Measurements from ENCODE around the gene EOLA2.
"Not testable (repeated sequence)": the region's sequence is repeated elsewhere in the genome, so short reads cannot be mapped to it uniquely, and the experiment has no call there.

The EOLA2 gene

DNA sequence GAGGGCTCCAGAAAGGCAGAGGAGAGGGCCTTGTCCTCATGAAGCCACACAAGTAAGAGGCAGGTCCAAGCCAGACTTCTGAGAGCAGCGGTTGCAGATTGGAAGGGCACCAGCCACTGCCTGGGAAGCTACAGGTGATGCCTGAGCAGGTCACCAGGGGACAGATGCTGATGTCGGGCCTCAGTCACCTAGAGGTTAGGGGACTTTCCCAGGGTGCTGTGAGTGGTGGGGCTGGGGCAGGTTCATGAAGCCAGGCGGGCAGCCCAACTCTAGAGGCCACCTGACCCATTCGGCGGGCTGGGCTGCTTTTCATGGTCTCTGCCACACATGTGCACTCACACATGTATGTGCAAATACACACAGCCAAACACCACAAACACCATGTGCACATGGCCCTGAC lies 5.3 kb downstream of the EOLA2 start:
- not testable (repeated sequence) for DNase-seq

- not testable (repeated sequence) for DNase-seq
Measured at GRCh38 chrX:149932150-149932549, 6.1 kb downstream of the EOLA2 start.

DNA sequence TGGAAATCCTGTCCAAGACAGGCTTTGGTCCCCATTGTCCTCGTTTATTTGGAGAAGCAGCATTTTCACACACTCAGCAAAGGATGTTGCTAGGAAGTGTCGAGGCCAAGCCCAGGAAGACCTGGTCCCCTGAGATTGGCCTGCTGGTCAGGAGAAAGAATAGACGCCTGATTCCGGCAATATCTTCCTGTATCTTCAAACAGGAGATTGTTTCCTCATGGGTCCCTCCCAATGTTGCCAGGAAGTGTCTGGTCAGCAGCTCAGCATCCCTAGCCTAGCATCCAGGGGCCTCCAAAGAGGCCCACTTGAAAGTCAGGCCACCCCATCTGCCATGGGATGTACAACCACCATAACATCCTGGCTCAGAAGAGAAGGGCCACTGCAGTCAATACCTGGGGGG lies 6.9 kb downstream of the EOLA2 start:
- not testable (repeated sequence) for DNase-seq

GRCh38 chrX:149929400-149929799 lies 8.9 kb downstream of the EOLA2 start, which contains the start of gene HSFX4:
Gene HSFX4 (plus strand): TSS chrX:149929573. CDS start chrX:149929645, 72 bp downstream.
- not testable (repeated sequence) for DNase-seq

DNA sequence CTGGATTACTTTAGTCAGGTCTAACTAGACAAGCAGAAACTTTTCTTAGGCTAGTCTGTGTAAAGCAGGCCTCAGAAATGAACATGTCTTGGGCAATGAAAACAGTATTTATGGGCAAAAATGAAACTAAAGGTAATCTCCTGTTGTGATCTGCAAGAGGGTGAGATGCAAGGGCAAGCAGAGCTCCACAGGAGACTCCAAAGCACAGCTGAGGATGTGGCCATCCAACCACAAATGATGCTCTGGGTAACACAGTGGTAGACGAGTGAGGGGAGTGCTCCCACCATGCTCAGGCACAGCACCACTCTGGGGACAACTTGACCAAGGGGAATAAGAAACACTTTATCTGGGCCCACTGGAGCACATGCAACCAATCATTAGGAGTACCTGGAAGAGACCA lies 9.7 kb downstream of the EOLA2 start:
- DNase-seq, result not testable (repeated sequence)

DNA sequence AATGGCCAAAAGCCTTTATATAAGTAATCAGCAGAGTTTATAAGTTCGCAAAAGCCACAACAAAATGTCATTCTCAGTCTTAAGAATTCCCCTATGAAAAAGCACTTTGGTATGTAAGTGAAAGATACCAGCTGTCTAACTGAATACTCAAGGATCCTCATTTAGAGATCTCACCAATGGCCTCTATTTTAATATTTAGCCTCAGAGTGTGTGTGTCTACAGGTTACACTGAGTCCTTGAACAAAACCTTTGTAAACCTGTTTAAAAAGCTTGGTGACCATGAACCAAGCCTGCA lies 10.4 kb downstream of the EOLA2 start:
- DNase-seq, result not testable (repeated sequence)

- not testable (repeated sequence) for DNase-seq
Measured at GRCh38 chrX:149927245-149927963, 10.9 kb downstream of the EOLA2 start.

- DNase-seq, result not testable (repeated sequence)
Measured at GRCh38 chrX:149924434-149924833, 13.9 kb downstream of the EOLA2 start.

GRCh38 chrX:149923836-149924235 lies 14.5 kb downstream of the EOLA2 start:
- not testable (repeated sequence) for DNase-seq

GRCh38 chrX:149916745-149917392 lies 21.4 kb downstream of the EOLA2 start:
- no peak for DNase-seq

DNA sequence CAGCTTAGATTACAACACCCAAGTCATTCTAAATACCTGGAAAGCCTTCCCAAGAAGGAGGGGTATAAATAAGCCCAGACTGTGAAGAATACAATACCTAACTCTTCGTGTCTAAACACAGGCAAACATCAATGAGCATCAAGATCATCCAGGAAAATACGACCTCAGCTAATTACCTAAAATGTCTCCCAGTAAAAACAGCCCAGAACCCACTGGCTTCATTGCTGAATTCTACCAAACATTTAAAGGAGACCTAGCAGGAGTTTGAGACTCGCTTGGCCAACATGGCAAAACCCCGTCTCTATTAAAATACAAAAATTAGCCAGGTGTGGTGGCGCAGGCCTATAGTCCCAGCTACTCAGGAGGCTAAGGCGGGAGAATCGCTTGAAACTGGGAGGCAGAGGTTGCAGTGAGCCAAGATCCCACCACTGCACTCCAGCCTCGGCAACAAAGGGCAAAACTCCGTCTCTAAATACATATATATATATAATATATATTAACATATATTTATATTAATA lies 28.1 kb downstream of the EOLA2 start:
- DNase-seq, result no peak

GRCh38 chrX:149909324-149910177 lies 28.7 kb downstream of the EOLA2 start:
- DNase-seq, result no peak

DNA sequence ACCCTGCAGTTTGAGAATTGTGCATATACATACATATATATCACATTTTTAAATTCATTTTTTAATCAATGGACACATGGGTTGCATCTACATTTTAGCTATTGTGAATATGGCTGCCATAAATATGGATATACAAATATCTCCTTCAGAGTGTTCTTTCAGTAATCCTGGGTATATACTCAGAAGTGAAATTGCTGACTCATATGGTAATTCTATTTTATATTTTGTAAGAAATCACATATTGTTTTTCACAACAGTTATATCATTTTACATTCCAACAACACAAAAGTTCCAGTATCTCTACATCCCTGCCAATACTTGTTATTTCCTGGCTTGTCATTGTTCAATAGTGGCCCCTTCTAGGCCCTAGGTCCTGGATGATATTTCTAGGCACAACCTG lies 29.6 kb downstream of the EOLA2 start:
- no peak for DNase-seq

GRCh38 chrX:149908308-149908707 lies 30.0 kb downstream of the EOLA2 start:
- no peak for DNase-seq

DNA sequence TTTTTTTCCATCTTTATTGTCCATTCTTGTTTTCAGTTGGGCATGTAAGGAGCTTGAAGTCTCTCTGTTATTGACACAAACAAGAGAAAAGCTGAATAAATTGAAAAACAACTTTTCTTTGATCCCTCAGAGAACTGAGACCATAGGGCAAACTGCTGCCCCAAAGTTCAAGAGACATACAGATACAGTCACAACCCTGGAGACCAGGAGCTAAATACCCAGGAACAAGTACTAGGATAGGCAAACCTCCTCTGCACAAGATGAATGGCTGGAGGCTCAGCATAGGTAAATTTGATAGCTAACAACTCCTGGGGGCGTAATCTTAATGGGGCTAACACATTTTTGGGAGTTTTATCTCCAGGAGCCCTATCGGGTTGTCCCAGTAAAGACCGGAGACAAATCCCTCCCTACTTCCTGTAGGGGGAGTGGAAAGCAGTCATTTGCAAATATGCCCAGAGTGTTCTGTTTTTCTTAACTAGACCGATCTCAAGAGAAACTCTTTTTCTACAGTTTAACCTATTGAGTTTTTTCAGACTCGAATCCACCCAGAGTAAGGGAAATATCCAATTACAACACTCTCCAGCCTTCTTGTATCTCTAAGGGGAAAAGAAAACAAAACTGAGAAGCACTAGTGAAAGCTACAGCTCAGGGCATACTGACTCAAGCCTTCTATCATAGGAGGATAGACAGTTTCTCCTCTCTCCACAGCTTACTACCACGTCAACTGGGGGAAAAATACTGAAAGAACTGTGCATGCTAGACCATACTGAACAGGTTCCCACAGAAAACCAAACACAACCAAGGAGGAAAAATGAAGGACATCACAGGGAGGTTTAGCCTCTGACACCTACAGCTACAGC lies 34.2 kb downstream of the EOLA2 start:
- peak; percentile 1 for DNase-seq

GRCh38 chrX:149898554-149898953 lies 39.7 kb downstream of the EOLA2 start:
- DNase-seq, result no peak

DNA sequence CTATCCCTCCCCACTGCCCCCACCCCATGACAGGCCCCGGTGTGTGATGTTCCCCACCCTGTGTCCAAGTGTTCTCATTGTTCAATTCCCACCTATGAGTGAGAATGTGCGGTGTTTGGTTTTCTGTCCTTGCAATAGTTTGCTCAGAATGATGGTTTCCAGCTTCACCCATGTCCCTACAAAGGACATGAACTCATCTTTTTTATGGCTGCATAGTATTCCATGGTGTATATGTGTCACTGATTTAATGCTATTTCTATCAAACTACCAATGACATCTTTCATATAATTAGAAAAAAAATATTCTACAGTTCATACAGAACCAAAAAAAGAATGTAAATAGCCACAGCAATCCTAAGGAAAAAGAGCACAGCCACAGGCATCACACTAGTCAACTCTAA lies 47.5 kb downstream of the EOLA2 start:
- not testable (repeated sequence) for DNase-seq
